ENCODE data around the gene PFKFB1.
"Not testable (repeated sequence)": the region's sequence is repeated elsewhere in the genome, so short reads cannot be mapped to it uniquely, and the experiment has no call there.

Gene PFKFB1

GRCh38 chrX:55008571-55009358, 14.8 kb upstream of the PFKFB1 start:
- FAIRE-seq: peak; percentile 9
- TF ChIP-seq POLR2AphosphoS5 (IDR thresholded peaks at IDR 0.05; ENCODE audit: low read depth, low read length): no peak
- TF ChIP-seq TAF1 (IDR thresholded peaks at IDR 0.05; ENCODE audit: borderline replicate concordance, low read depth, low read length): no peak
- no peak for TF ChIP-seq POLR2A (IDR thresholded peaks at IDR 0.05; ENCODE audit: low read depth, low read length)
- no peak for DNase-seq (ENCODE audit: insufficient read length)

GRCh38 chrX:55007656-55008055, 13.7 kb upstream of the PFKFB1 start:
- TF ChIP-seq POLR2AphosphoS5 (IDR thresholded peaks at IDR 0.05; ENCODE audit: low read depth, low read length) (no peak), POLR2A (IDR thresholded peaks at IDR 0.05; ENCODE audit: low read depth, low read length) (no peak), TAF1 (IDR thresholded peaks at IDR 0.05; ENCODE audit: borderline replicate concordance, low read depth, low read length) (no peak)

GRCh38 chrX:55006827-55007621, 13.0 kb upstream of the PFKFB1 start:
- FAIRE-seq (no peak), DNase-seq (ENCODE audit: insufficient read length) (no peak)
- no peak for TF ChIP-seq TAF1 (IDR thresholded peaks at IDR 0.05; ENCODE audit: borderline replicate concordance, low read depth, low read length)
- no peak for TF ChIP-seq POLR2A (IDR thresholded peaks at IDR 0.05; ENCODE audit: low read depth, low read length)
- no peak for TF ChIP-seq POLR2AphosphoS5 (IDR thresholded peaks at IDR 0.05; ENCODE audit: low read depth, low read length)

More at GRCh38 chrX:55007656-55008055, 13.7 kb upstream of the PFKFB1 start:
- FAIRE-seq (no peak), DNase-seq (ENCODE audit: insufficient read length) (no peak)

DNA sequence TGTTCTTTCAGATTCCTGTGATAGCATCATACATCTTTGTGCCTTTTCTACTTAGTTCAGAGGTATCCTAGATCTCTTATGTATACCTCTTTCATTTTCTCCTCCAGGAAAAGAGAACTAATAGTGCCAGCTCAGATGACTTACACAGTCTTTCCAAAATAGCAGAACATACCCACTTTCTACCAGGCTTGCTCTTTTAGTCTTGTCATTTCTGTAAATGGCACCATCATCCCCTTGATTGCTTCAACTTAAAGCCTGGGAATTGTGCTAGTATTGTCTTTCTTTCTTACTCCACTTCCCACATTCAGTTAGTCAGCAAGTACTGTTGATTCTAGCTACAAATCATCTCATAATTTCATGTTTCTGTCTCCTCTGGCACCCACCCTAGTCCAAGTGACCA, 11.3 kb upstream of the PFKFB1 start:
- no peak for FAIRE-seq
- TF ChIP-seq POLR2A (IDR thresholded peaks at IDR 0.05; ENCODE audit: low read depth, low read length) (no peak), POLR2AphosphoS5 (IDR thresholded peaks at IDR 0.05; ENCODE audit: low read depth, low read length) (no peak), TAF1 (IDR thresholded peaks at IDR 0.05; ENCODE audit: borderline replicate concordance, low read depth, low read length) (no peak)

GRCh38 chrX:55004231-55004630, 10.2 kb upstream of the PFKFB1 start:
- DNase-seq (ENCODE audit: insufficient read length) (no peak), FAIRE-seq (no peak)
- TF ChIP-seq POLR2A (IDR thresholded peaks at IDR 0.05; ENCODE audit: low read depth, low read length): no peak
- no peak for TF ChIP-seq POLR2AphosphoS5 (IDR thresholded peaks at IDR 0.05; ENCODE audit: low read depth, low read length)
- no peak for TF ChIP-seq TAF1 (IDR thresholded peaks at IDR 0.05; ENCODE audit: borderline replicate concordance, low read depth, low read length)

More for the DNA sequence above, 11.3 kb upstream of the PFKFB1 start:
- DNase-seq (ENCODE audit: insufficient read length): no peak

- peak; percentile 87 for FAIRE-seq
- TF ChIP-seq TAF1 (IDR thresholded peaks at IDR 0.05; ENCODE audit: borderline replicate concordance, low read depth, low read length) (peak; percentile 80; the same call in 1 of the 2 replicates), POLR2AphosphoS5 (IDR thresholded peaks at IDR 0.05; ENCODE audit: low read depth, low read length) (peak; percentile 90), POLR2A (IDR thresholded peaks at IDR 0.05; ENCODE audit: low read depth, low read length) (peak; percentile 91)
- peak; percentile 57 for DNase-seq (ENCODE audit: insufficient read length)
These were observed 6.0 kb upstream of the PFKFB1 start, which contains the start of gene APEX2 for GRCh38 chrX:54999717-55000598. TSS of gene APEX2 (plus strand) at chrX:55000363. CDS start at chrX:55000423, 60 bp downstream.

GRCh38 chrX:54995621-54996020, 1.6 kb upstream of the PFKFB1 start:
- DNase-seq (ENCODE audit: insufficient read length) (no peak), FAIRE-seq (no peak)
- no peak for TF ChIP-seq TAF1 (IDR thresholded peaks at IDR 0.05; ENCODE audit: borderline replicate concordance, low read depth, low read length)
- TF ChIP-seq POLR2AphosphoS5 (IDR thresholded peaks at IDR 0.05; ENCODE audit: low read depth, low read length): no peak
- no peak for TF ChIP-seq POLR2A (IDR thresholded peaks at IDR 0.05; ENCODE audit: low read depth, low read length)

DNA sequence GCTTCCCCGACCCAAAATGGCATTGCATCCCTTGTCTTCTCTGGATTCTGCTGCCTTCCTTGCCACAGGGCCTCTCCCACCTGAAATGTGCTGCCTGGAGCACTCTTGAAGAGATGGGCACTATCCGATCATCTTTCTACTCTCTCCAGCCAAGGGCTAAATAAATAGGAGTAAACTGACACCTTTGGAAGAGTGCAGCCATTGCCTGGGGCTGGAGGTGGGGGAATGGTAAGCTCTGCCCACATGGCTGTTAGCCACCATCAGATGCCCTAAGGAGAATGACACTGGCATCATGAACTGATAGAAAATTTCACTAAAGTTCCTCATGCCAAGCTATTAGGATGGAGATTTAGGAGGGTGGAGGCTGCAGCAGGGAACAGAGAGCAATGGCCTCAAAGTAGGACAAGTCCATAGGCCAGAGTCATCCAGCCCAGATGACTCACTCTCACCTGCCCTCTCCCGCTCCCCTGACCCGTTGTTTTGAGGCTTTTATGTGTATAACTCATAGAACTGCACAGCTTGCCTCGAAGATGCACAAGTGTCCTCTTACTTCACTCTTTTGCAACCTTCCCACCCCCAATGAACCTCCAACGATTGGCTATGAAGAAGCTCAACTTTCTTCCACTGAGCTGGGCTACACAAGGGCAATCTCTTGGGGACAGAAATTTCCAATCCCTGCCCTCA, 822 bp upstream of the PFKFB1 start:
- DNase-seq (ENCODE audit: insufficient read length) (no peak), FAIRE-seq (no peak)
- no peak for TF ChIP-seq POLR2AphosphoS5 (IDR thresholded peaks at IDR 0.05; ENCODE audit: low read depth, low read length)
- TF ChIP-seq POLR2A (IDR thresholded peaks at IDR 0.05; ENCODE audit: low read depth, low read length): no peak
- no peak for TF ChIP-seq TAF1 (IDR thresholded peaks at IDR 0.05; ENCODE audit: borderline replicate concordance, low read depth, low read length)

DNA sequence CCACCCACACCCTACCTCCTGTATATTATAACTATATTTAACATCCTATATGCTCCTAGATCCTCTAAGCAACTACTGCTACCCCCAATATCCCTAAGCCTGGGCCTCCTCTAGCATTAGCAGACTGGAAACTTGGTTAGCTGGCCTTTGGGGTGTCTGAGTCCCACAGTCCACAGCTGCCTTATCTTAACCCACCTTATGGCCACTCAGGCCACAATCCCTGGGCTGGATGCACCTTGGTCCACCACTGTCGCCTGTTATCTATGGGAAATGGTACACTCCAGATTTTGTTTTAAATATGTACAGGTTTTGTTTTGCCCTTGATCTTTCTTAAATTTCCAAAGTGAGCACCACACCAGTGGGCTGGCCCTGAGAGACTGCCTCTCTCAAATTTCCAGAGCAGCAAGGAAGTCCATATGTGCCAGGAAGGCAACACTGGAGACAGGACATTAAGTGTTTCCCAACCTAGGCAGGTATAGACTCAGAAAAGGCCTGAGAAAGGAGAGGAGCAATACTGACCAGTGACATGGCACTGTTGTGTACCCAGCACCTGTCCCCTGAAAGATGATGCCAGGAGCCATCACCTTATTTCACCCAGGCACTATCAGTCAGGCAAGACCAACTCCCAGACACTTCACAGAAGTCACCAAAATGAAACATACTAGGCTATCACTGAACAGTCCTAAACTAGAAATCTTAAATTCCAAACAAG, 921 bp downstream of the PFKFB1 start:
- no peak for FAIRE-seq
- TF ChIP-seq POLR2AphosphoS5 (IDR thresholded peaks at IDR 0.05; ENCODE audit: low read depth, low read length): no peak
- DNase-seq (ENCODE audit: insufficient read length): no peak

- TF ChIP-seq POLR2AphosphoS5 (IDR thresholded peaks at IDR 0.05; ENCODE audit: low read depth, low read length) (no peak), TAF1 (IDR thresholded peaks at IDR 0.05; ENCODE audit: borderline replicate concordance, low read depth, low read length) (no peak), POLR2A (IDR thresholded peaks at IDR 0.05; ENCODE audit: low read depth, low read length) (no peak)
- DNase-seq (ENCODE audit: insufficient read length) (no peak), FAIRE-seq (no peak)
These were observed 2.3 kb downstream of the PFKFB1 start for GRCh38 chrX:54991706-54992105.

- FAIRE-seq: peak; percentile 14
- DNase-seq (ENCODE audit: insufficient read length): not testable (repeated sequence)
These were observed 10.7 kb downstream of the PFKFB1 start for GRCh38 chrX:54983306-54983705.

All from GM12892 (cell line).